HG02642 (cell line): Measurements from ENCODE around the gene RUNDC3A.
"Not testable (repeated sequence)": the region's sequence is repeated elsewhere in the genome, so short reads cannot be mapped to it uniquely, and the experiment has no call there.

Experiments
- ATAC-seq: cut with Tn5 transposase; IDR thresholded peaks from one replicate; pipeline ENCODE4 v1.9.1; 2021; ENCODE audit warnings: mild to moderate bottlenecking; ENCODE audit not compliant: unreplicated experiment, poor library complexity

The RUNDC3A gene

GRCh38 chr17:44338702-44339101, 30.3 kb downstream of the RUNDC3A start:
- no peak for ATAC-seq

GRCh38 chr17:44340553-44340952, 32.2 kb downstream of the RUNDC3A start:
- not testable (repeated sequence) for ATAC-seq

- no peak for ATAC-seq
Observed at GRCh38 chr17:44343510-44344209, 35.3 kb downstream of the RUNDC3A start.

- peak; percentile 67 for ATAC-seq
Observed at GRCh38 chr17:44344939-44345453, 36.6 kb downstream of the RUNDC3A start, which contains the start of gene GRN. Gene GRN, plus strand, starts transcription at chr17:44345302. Its CDS starts 3,863 bp downstream, at chr17:44349165.

GRCh38 chr17:44345454-44346026, 37.1 kb downstream of the RUNDC3A start:
- peak; percentile 15 for ATAC-seq

GRCh38 chr17:44346064-44346844, 37.9 kb downstream of the RUNDC3A start:
- no peak for ATAC-seq

GRCh38 chr17:44347206-44348055, 39.0 kb downstream of the RUNDC3A start:
- not testable (repeated sequence) for ATAC-seq

- ATAC-seq: peak; percentile 44
Observed at GRCh38 chr17:44348234-44348987, 40.0 kb downstream of the RUNDC3A start.

- no peak for ATAC-seq
Observed at GRCh38 chr17:44348988-44349364, 40.6 kb downstream of the RUNDC3A start.

GRCh38 chr17:44349553-44350070, 41.2 kb downstream of the RUNDC3A start:
- ATAC-seq: no peak

GRCh38 chr17:44350733-44351226, 42.4 kb downstream of the RUNDC3A start:
- ATAC-seq: no peak

GRCh38 chr17:44351464-44351863, 43.1 kb downstream of the RUNDC3A start:
- no peak for ATAC-seq

GRCh38 chr17:44351961-44352827, 43.8 kb downstream of the RUNDC3A start:
- ATAC-seq: no peak

GRCh38 chr17:44352828-44353671, 44.6 kb downstream of the RUNDC3A start:
- ATAC-seq: no peak

- no peak for ATAC-seq
Observed at GRCh38 chr17:44353672-44354331, 45.4 kb downstream of the RUNDC3A start.
